ENCODE data around the gene NECTIN4.
A peak's percentile ranks its signal among the peaks of the same experiment; 100 is the strongest.

Gene NECTIN4

GRCh38 chr1:161089251-161089924 is at the start of gene NECTIN4:
Gene NECTIN4 (minus strand): TSS chr1:161089558. CDS start chr1:161089296, 262 bp downstream.
- no peak within 1 kb of the TSS for H3K4me3 ChIP-seq (ENCODE audit: low read length)
- no peak for DNase-seq (ENCODE audit: low read depth)
- no peak for TF ChIP-seq CTCF (conservative IDR thresholded peaks at IDR 0.05; ENCODE audit: low read length)

GRCh38 chr1:161138431-161138830 is 49.1 kb upstream of the NECTIN4 start:
- no peak overlapping the region for H3K4me3 ChIP-seq (ENCODE audit: low read length)
- no peak for TF ChIP-seq CTCF (conservative IDR thresholded peaks at IDR 0.05; ENCODE audit: low read length)
- no peak for DNase-seq (ENCODE audit: low read depth)

- H3K4me3 ChIP-seq (ENCODE audit: low read length) = no peak overlapping the region
- no peak for TF ChIP-seq CTCF (conservative IDR thresholded peaks at IDR 0.05; ENCODE audit: low read length)
- DNase-seq (ENCODE audit: low read depth) = no peak
Measured at GRCh38 chr1:161137881-161138280, 48.5 kb upstream of the NECTIN4 start.

- TF ChIP-seq CTCF (conservative IDR thresholded peaks at IDR 0.05; ENCODE audit: low read length) = no peak
- DNase-seq (ENCODE audit: low read depth) = no peak
- peak overlapping the region; percentile 97 for H3K4me3 ChIP-seq (ENCODE audit: low read length)
Measured at GRCh38 chr1:161133220-161133740, 43.9 kb upstream of the NECTIN4 start.

- H3K4me3 ChIP-seq (ENCODE audit: low read length) = peak within 1 kb of the TSS; percentile 97
- peak; percentile 18 for TF ChIP-seq CTCF (conservative IDR thresholded peaks at IDR 0.05; ENCODE audit: low read length)
- DNase-seq (ENCODE audit: low read depth) = peak; percentile 98
Measured at GRCh38 chr1:161132410-161133219, 43.3 kb upstream of the NECTIN4 start, which contains the start of gene DEDD. Gene DEDD (minus strand): TSS chr1:161132667. CDS start chr1:161124462, 8,205 bp downstream.

- no peak for TF ChIP-seq CTCF (conservative IDR thresholded peaks at IDR 0.05; ENCODE audit: low read length)
- H3K4me3 ChIP-seq (ENCODE audit: low read length) = peak overlapping the region; percentile 97
- DNase-seq (ENCODE audit: low read depth) = peak; percentile 29
Measured at GRCh38 chr1:161131523-161132409, 42.4 kb upstream of the NECTIN4 start.
